ENCODE data around the gene TNNT3.

The TNNT3 gene

GRCh38 chr11:1916132-1916985, 3.1 kb upstream of the TNNT3 start:
- no peak overlapping the region for H3K4me3 ChIP-seq (ENCODE audit: control insufficient read depth, low read depth, low read length)
- TF ChIP-seq, protein P1, sequence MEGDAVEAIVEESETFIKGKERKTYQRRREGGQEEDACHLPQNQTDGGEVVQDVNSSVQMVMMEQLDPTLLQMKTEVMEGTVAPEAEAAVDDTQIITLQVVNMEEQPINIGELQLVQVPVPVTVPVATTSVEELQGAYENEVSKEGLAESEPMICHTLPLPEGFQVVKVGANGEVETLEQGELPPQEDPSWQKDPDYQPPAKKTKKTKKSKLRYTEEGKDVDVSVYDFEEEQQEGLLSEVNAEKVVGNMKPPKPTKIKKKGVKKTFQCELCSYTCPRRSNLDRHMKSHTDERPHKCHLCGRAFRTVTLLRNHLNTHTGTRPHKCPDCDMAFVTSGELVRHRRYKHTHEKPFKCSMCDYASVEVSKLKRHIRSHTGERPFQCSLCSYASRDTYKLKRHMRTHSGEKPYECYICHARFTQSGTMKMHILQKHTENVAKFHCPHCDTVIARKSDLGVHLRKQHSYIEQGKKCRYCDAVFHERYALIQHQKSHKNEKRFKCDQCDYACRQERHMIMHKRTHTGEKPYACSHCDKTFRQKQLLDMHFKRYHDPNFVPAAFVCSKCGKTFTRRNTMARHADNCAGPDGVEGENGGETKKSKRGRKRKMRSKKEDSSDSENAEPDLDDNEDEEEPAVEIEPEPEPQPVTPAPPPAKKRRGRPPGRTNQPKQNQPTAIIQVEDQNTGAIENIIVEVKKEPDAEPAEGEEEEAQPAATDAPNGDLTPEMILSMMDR (conservative IDR thresholded peaks at IDR 0.05; ENCODE audit: control insufficient read depth, insufficient read depth, low read depth, low read length), result no peak
- no peak for DNase-seq (ENCODE audit: low read depth)

GRCh38 chr11:1916986-1917522, 2.4 kb upstream of the TNNT3 start:
- no peak overlapping the region for H3K4me3 ChIP-seq (ENCODE audit: control insufficient read depth, low read depth, low read length)
- DNase-seq (ENCODE audit: low read depth), result no peak
- TF ChIP-seq, protein P1 (conservative IDR thresholded peaks at IDR 0.05; ENCODE audit: control insufficient read depth, insufficient read depth, low read depth, low read length), result no peak

DNA sequence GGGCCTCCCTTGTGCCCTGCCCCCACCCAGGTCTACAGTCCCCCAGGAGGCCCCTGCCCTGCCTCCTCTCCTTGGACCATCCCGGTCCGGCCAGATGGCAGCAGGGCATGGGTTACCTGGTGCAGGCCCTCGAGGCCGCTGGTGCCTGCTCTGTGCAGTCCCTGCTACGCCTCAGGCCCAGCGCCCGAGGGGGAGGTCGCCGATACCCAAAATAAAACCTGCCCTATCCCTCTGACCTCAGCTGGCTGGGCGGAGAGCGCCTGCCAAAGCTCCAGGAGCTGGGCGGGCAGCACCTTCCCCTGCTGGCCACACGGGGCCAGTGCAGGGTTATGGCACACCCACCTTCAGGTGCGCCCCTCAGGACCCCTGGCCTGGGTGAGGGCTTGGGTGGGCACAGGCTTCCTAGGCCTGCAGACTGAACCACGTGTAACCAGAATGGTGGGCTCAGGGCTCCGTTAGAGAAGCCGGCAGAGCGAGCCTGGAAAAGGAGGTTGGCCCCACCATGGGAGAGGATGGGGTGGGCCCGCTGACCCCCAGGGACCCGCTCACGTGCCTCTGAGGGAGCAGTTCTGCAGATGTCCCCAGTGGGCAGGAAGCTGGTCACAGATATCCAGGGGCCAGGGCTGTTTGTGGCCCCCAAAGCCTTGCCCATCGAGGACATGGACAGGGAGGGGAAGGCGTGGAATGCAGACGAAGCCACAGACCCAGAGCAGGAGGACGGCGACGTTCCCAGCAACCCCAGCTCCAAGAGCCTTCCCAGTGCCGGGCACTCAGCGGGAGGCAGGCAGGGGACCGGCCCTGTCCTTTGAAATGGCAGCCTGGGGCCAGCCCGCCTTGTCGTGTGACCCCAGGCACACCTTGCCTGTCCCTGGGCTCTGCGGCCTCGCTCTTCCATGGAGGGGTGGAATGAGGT, 1.7 kb upstream of the TNNT3 start:
- H3K4me3 ChIP-seq (ENCODE audit: control insufficient read depth, low read depth, low read length), result no peak overlapping the region
- TF ChIP-seq, protein P1 (conservative IDR thresholded peaks at IDR 0.05; ENCODE audit: control insufficient read depth, insufficient read depth, low read depth, low read length), result peak; percentile 43
- no peak for DNase-seq (ENCODE audit: low read depth)

DNA sequence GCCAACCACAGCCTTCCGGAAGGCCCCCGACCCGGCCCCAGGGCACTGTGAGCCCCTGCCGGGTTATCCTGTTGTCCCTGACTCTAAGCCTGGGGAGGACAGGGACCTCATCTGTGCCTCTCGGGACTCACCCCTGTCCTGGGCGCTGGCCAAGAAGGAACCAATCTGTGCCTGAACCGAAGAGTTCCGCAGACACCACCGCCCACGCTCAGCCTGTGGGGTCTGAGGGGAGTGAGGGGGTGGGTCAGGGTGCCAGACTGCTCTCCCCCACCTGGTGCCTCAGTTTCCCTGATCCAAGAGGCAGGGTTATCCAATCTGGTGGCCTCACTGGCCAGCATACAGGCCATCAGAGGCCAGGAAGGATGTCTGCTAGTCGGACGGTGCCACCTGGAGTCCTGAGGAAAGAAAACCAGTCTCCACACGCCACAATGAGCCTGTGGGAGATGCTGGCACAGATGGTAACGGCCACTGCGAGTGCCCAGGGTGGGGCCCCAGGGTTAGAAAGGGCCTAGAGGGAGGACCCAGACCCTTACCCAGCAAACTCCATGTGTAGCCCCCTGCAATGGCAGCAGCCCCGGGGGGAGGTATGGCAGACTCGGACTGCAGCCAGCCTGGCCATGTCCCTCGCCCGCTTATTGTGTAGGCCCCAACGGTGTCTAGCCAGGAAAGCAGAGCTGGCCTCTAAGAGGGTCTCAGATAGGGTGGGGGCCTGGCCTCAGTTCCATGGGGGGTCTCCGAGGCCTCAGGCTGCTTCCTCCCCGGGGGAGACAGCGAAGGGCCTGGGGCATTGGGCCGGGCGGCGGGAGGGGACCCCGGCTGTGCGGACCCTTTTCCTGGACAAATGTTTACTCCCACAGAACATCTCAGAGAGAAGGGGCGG, 827 bp upstream of the TNNT3 start:
- H3K4me3 ChIP-seq (ENCODE audit: control insufficient read depth, low read depth, low read length), result no peak overlapping the region
- TF ChIP-seq, protein P1 (conservative IDR thresholded peaks at IDR 0.05; ENCODE audit: control insufficient read depth, insufficient read depth, low read depth, low read length), result no peak
- DNase-seq (ENCODE audit: low read depth), result no peak

DNA sequence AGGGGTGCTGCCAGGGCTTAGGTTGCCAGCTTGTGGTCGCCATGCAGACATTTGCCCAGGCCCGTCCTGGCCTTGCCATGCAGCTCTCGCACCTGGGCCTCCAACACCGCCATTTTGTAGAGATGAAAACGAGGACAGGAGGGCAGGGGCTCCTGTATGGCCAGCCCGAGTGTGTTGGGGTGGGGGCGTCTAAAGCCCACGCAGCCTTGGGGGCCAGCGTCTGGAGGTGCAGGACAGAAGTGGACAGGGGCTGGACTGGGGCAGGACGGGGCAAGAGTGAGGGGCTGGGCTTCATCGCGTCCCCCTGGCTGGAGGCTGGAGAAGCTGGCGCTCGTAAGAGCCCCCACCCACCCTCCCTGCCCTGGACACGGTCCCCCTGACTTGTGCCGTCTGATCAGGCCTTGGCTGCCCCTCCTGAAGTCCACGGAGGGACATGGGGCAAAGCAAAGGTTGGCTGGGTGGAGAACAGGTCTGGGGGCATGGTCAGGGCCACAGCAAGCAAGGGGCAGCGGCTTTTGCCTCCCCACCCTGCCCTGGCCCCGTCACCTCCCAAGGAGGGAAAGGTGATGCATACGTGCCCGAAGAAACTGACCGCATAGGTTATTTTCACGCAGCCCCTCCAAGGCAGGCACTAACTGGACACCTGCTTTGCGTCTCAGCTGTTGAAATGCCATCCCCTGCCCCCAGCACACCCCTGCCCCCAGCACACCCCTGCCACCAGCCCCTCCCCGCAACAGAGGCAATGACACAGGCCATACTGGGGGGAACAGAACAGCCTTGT, 815 bp downstream of the TNNT3 start:
- TF ChIP-seq, protein P1 (conservative IDR thresholded peaks at IDR 0.05; ENCODE audit: control insufficient read depth, insufficient read depth, low read depth, low read length), result no peak

More for the DNA sequence above, 815 bp downstream of the TNNT3 start:
- H3K4me3 ChIP-seq (ENCODE audit: control insufficient read depth, low read depth, low read length), result no peak overlapping the region
- no peak for DNase-seq (ENCODE audit: low read depth)
